ENCODE results near the gene MTUS2.

- TF ChIP-seq CTCF (conservative IDR thresholded peaks at IDR 0.05 in 1 of 2, IDR thresholded peaks at IDR 0.05 in 1 of 2; ENCODE audit: low read depth in 1 of 2, low read length in 2 of 2) (no peak), EZH2 (IDR thresholded peaks at IDR 0.05; ENCODE audit: low read length, missing control alignments) (no peak)
Measured at GRCh38 chr13:28964052-28964451, 143.9 kb downstream of the MTUS2 start.
